Breast epithelium (tissue), 4 donors: ENCODE results near the gene TRAPPC5. TPM values are rescaled to one million over a fixed set of nuclear protein-coding genes. Genes with fewer than 3 reads are reported as not detected.
"Not testable (repeated sequence)": the region's sequence is repeated elsewhere in the genome, so short reads cannot be mapped to it uniquely, and the experiment has no call there.

ENCODE experiments used
- DNase-seq, 2 donors: peaks; one replicate each; pipeline ENCODE4 v3.0.0-alpha.2; 2019; ENCODE audit warnings: low spot score in 2 of 2
- H3K27ac ChIP-seq, 2 donors: fragments of 200-600 bp; sonication (generic) in 1 of 2; one replicate each; pipeline ENCODE4 v1.5.1; 2016 to 2019; ENCODE audit warnings: mild to moderate bottlenecking in 1 of 2
- H3K27me3 ChIP-seq, 2 donors: fragments of 200-600 bp; sonication (generic) in 1 of 2; one replicate each; pipeline versions ENCODE4 v1.5.1 to v1.6.0; 2017 to 2019; ENCODE audit warnings: control low read depth in 1 of 2, mild to moderate bottlenecking in 1 of 2
- H3K36me3 ChIP-seq: fragments of 200-600 bp; one replicate; pipeline ENCODE4 v1.5.1; 2019
- H3K4me1 ChIP-seq, 2 donors: fragments of 200-600 bp; sonication (generic); one replicate each; pipeline ENCODE4 v1.5.1; 2016 to 2019; ENCODE audit warnings: control low read depth in 1 of 2
- H3K4me3 ChIP-seq, 3 donors: fragments of 200-600 bp; sonication (generic); 1 replicate in 2 of 3; 2 replicates in 1 of 3; pipeline ENCODE4 v1.5.1; 2016 to 2019; ENCODE audit warnings: mild to moderate bottlenecking in 3 of 3, moderate library complexity in 2 of 3
- H3K9me3 ChIP-seq, 2 donors: fragments of 200-600 bp; sonication (generic) in 1 of 2; one replicate each; pipeline ENCODE4 v1.5.1; 2016 to 2019; ENCODE audit warnings: control low read depth in 1 of 2
- CTCF ChIP-seq, 3 donors: fragments of 450-650 bp; IDR thresholded peaks; one replicate each; pipeline ENCODE4 v1.5.1; 2016 to 2017; ENCODE audit warnings: antibody characterized with exemption in 3 of 3, mild to moderate bottlenecking in 3 of 3, moderate library complexity in 3 of 3
- POLR2A ChIP-seq: fragments of 450-650 bp; IDR thresholded peaks from one replicate; pipeline ENCODE4 v1.6.1; 2016; ENCODE audit warnings: antibody characterized with exemption, mild to moderate bottlenecking, moderate library complexity
- POLR2AphosphoS5 ChIP-seq, 3 donors: sonication (generic); formaldehyde crosslinking; IDR thresholded peaks; one replicate each; pipeline ENCODE4 v1.6.1; 2017; ENCODE audit warnings: antibody characterized with exemption in 3 of 3
- intact Hi-C: fragments of 100-400 bp; cut with DNase I; formaldehyde crosslinking; loops from one replicate; pipeline ENCODE4 v1.15.1; 2023; ENCODE audit warnings: low total_unique reads
- total RNA-seq, 3 donors: library from RNA; depleted of rRNA; stranded (reverse); fragments of >200 nt; gene quantifications; one replicate each; pipeline ENCODE4 v1.1.0, GENCODE V29; 2016

Gene TRAPPC5
- total RNA-seq, 3 donors from 2014 or later: 34.7 to 84.0 (median 62.6) TPM

GRCh38 chr19:7642295-7643030 lies 38.2 kb upstream of the TRAPPC5 start:
- no peaks in the 10 kb centered on the region for H3K4me1 ChIP-seq
- H3K36me3 ChIP-seq: no peaks in the 10 kb centered on the region
- no peak for DNase-seq
- TF ChIP-seq POLR2A (no peak), CTCF (IDR thresholded peaks at IDR 0.05) (no peak), POLR2AphosphoS5 (IDR thresholded peaks at IDR 0.05) (no peak)
- H3K9me3 ChIP-seq: no peaks in the 10 kb centered on the region
- no peak overlapping the region for H3K4me3 ChIP-seq
- intact Hi-C loops: no loop called here
- H3K27me3 ChIP-seq: no peaks in the 10 kb centered on the region
- H3K27ac ChIP-seq: no peak overlapping the region

GRCh38 chr19:7643031-7643415 lies 37.6 kb upstream of the TRAPPC5 start:
- H3K4me1 ChIP-seq: no peaks in the 10 kb centered on the region
- no peaks in the 10 kb centered on the region for H3K27me3 ChIP-seq
- H3K9me3 ChIP-seq: no peaks in the 10 kb centered on the region
- no peak for DNase-seq
- no peak for TF ChIP-seq POLR2AphosphoS5 (IDR thresholded peaks at IDR 0.05)
- no peak for TF ChIP-seq POLR2A
- TF ChIP-seq CTCF (IDR thresholded peaks at IDR 0.05): no peak
- H3K27ac ChIP-seq: no peak overlapping the region
- H3K36me3 ChIP-seq: no peaks in the 10 kb centered on the region
- intact Hi-C loops: no loop called here
- H3K4me3 ChIP-seq: no peak overlapping the region

GRCh38 chr19:7643629-7644549 lies 36.7 kb upstream of the TRAPPC5 start:
- H3K4me1 ChIP-seq, DNase-seq, H3K27ac ChIP-seq, H3K4me3 ChIP-seq, H3K9me3 ChIP-seq, intact Hi-C loops, H3K27me3 ChIP-seq, H3K36me3 ChIP-seq: not testable (repeated sequence)

- Histone ChIP-seq H3K36me3 (no peaks in the 10 kb centered on the region), H3K27me3 (no peaks in the 10 kb centered on the region), H3K27ac (no peak overlapping the region), H3K4me3 (no peak overlapping the region), H3K9me3 (no peaks in the 10 kb centered on the region), H3K4me1 (no peaks in the 10 kb centered on the region)
- no peak for TF ChIP-seq CTCF (IDR thresholded peaks at IDR 0.05)
- no peak for TF ChIP-seq POLR2A
- TF ChIP-seq POLR2AphosphoS5 (IDR thresholded peaks at IDR 0.05): no peak
- intact Hi-C loops: no loop called here
- DNase-seq: no peak
These were observed 36.1 kb upstream of the TRAPPC5 start for GRCh38 chr19:7644550-7644877.

GRCh38 chr19:7645163-7645562 lies 35.5 kb upstream of the TRAPPC5 start:
- H3K4me3 ChIP-seq: no peak overlapping the region
- H3K27me3 ChIP-seq: no peaks in the 10 kb centered on the region
- intact Hi-C loops: no loop called here
- DNase-seq: no peak
- no peaks in the 10 kb centered on the region for H3K4me1 ChIP-seq
- no peak overlapping the region for H3K27ac ChIP-seq
- no peaks in the 10 kb centered on the region for H3K36me3 ChIP-seq
- TF ChIP-seq POLR2AphosphoS5 (IDR thresholded peaks at IDR 0.05) (no peak), CTCF (IDR thresholded peaks at IDR 0.05) (no peak), POLR2A (no peak)
- H3K9me3 ChIP-seq: no peaks in the 10 kb centered on the region
